Activated B cell treated with CpG ODN at 0.5 μM for 24 hours (primary cell): ENCODE results near the gene ATP8A2. TPM values are rescaled to one million over a fixed set of nuclear protein-coding genes. Genes with fewer than 3 reads are reported as not detected.
"Not testable (repeated sequence)": the region's sequence is repeated elsewhere in the genome, so short reads cannot be mapped to it uniquely, and the experiment has no call there.

ENCODE experiments used
- ATAC-seq: fragments of 200-7000 bp; cut with Tn5 transposase; one replicate; pipeline ENCODE4 v1.10.0; 2021; ENCODE audit warnings: low read depth, mild to moderate bottlenecking, moderate library complexity
- CTCF ChIA-PET: fragments of 350-600 bp; sonication (Branson Sonifier 250); formaldehyde crosslinking; loops from one replicate; lab custom pipeline; 2021; ENCODE audit warnings: antibody characterized with exemption; lab: Charles Lee
- POLR2A ChIA-PET: fragments of 350-600 bp; sonication (Branson Sonifier 250); formaldehyde crosslinking; loops from one replicate; lab custom pipeline; 2021; ENCODE audit warnings: antibody characterized with exemption; lab: Charles Lee
- DNase-seq: peaks from one replicate; pipeline ENCODE4 v3.0.0; 2022
- H3K27ac Mint-ChIP-seq: one replicate; pipeline ENCODE4 v1.8.0; 2020; ENCODE audit warnings: mixed read lengths
- H3K27me3 Mint-ChIP-seq: one replicate; pipeline ENCODE4 v1.8.0; 2021; ENCODE audit warnings: mixed read lengths
- H3K36me3 Mint-ChIP-seq: one replicate; pipeline ENCODE4 v1.8.0; 2021; ENCODE audit warnings: low read depth, mixed read lengths
- H3K4me1 Mint-ChIP-seq: one replicate; pipeline ENCODE4 v1.8.0; 2021; ENCODE audit warnings: mixed read lengths
- H3K4me3 Mint-ChIP-seq: one replicate; pipeline ENCODE4 v1.8.0; 2020; ENCODE audit warnings: mild to moderate bottlenecking, mixed read lengths
- H3K9me3 Mint-ChIP-seq: one replicate; pipeline ENCODE4 v1.8.0; 2020; ENCODE audit warnings: mixed read lengths
- intact Hi-C: fragments of 100-400 bp; cut with micrococcal nuclease; formaldehyde crosslinking; loops from one replicate; pipeline ENCODE4 v1.15.1; 2024
- total RNA-seq: library from RNA; stranded (reverse); gene quantifications from 2 replicates; pipeline ENCODE4 v1.2.3, GENCODE V29; 2022
- TF ChIP-seq, protein P1 (sequence below): fragments of 200-600 bp; IDR thresholded peaks from one replicate; pipeline ENCODE4 v1.8.0; 2022; ENCODE audit warnings: antibody characterized with exemption, mild to moderate bottlenecking

Gene ATP8A2
- total RNA-seq, 1 donor from 2014 or later: not detected

DNA sequence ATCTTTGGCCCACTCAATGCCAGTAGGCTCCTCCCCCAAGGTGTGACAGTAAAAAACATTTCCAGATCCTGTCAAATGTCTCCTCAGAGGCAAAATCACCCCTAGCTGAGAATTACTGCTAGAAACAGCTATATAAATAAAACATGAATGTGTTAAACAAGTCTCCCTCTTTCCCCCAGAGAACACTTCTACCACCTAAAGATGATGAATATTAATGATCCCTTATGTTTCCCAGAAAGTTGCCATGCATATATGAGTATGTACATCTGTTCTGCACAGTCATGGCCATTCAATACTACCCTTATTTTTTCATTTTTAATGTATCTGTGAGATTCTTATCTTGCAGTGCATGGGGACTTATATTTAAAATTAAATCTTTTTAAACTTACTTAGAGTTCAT, 450.0 kb downstream of the ATP8A2 start:
- no peak overlapping the region for H3K4me3 Mint-ChIP-seq
- CTCF ChIA-PET: no interaction called here
- intact Hi-C loops: loop anchor here (10.0 kb wide), 1 partner anchor 243 kb away; no protein-coding TSS in a partner anchor

DNA sequence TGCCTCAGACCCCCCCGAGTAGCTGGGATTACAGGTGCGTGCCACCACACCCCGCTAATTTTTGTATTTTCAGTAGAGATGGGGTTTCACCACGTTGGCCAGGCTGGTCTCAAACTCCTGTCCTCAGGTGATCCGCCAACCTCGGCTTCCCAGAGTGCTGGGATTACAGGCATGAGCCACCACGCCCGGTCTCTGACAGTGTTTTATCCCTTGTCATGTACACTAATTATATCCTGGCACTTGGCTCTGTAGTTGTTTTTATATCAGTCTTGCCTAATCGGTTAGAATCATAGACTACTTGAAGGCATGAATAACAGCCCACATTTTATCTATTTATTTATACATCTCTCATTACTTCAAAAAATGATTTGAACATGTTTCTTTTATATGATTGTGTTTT, 455.4 kb downstream of the ATP8A2 start:
- H3K36me3 Mint-ChIP-seq, H3K27ac Mint-ChIP-seq, H3K27me3 Mint-ChIP-seq, POLR2A ChIA-PET, H3K4me3 Mint-ChIP-seq, H3K9me3 Mint-ChIP-seq, H3K4me1 Mint-ChIP-seq, ATAC-seq, DNase-seq, CTCF ChIA-PET: not testable (repeated sequence)
- intact Hi-C loops: loop anchor here (10.0 kb wide), 1 partner anchor 238 kb away; no protein-coding TSS in a partner anchor

More for the DNA sequence above, 450.0 kb downstream of the ATP8A2 start:
- ATAC-seq (no peak), DNase-seq (no peak)
- H3K4me1 Mint-ChIP-seq: no peaks in the 10 kb centered on the region
- POLR2A ChIA-PET: no interaction called here
- TF ChIP-seq, protein P1, sequence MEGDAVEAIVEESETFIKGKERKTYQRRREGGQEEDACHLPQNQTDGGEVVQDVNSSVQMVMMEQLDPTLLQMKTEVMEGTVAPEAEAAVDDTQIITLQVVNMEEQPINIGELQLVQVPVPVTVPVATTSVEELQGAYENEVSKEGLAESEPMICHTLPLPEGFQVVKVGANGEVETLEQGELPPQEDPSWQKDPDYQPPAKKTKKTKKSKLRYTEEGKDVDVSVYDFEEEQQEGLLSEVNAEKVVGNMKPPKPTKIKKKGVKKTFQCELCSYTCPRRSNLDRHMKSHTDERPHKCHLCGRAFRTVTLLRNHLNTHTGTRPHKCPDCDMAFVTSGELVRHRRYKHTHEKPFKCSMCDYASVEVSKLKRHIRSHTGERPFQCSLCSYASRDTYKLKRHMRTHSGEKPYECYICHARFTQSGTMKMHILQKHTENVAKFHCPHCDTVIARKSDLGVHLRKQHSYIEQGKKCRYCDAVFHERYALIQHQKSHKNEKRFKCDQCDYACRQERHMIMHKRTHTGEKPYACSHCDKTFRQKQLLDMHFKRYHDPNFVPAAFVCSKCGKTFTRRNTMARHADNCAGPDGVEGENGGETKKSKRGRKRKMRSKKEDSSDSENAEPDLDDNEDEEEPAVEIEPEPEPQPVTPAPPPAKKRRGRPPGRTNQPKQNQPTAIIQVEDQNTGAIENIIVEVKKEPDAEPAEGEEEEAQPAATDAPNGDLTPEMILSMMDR: no peak
- H3K27me3 Mint-ChIP-seq: peaks cover 4% of the 10 kb centered on the region
- no peak overlapping the region for H3K27ac Mint-ChIP-seq
- peaks cover 8% of the 10 kb centered on the region for H3K9me3 Mint-ChIP-seq
- H3K36me3 Mint-ChIP-seq: no peaks in the 10 kb centered on the region

DNA sequence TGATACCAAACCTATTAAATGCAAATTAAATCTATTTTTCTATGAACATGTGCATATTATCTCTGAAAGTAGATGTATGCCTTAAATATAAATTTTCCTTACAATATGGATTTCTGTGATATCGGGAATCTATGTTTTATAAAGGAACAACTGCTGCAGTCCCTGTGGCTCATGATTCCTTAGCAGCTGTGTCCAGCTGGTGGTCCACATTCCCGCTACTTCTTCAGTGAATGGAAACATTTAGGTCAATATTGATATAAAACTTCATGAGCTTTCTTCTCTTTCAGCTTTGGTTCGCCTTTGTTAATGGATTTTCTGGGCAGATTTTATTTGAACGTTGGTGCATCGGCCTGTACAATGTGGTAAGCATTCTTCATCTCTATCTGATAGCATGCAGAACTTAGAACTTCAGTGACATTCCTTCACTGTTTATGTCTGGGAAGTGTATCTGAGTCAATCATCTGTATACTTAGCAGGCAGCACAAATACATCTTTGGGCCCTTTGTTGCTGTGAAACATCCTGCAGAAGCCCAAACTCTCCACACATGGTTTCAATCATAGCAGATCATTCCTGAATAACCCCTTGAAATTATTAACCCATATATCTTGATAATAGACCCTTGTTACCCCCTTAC, 456.2 kb downstream of the ATP8A2 start:
- DNase-seq (no peak), ATAC-seq (no peak)
- intact Hi-C loops: loop anchor here (10.0 kb wide), 1 partner anchor 237 kb away; no protein-coding TSS in a partner anchor
- Mint-ChIP-seq H3K4me3 (no peak overlapping the region), H3K9me3 (peaks cover 8% of the 10 kb centered on the region), H3K4me1 (no peaks in the 10 kb centered on the region), H3K27me3 (peaks cover 2% of the 10 kb centered on the region), H3K36me3 (no peaks in the 10 kb centered on the region), H3K27ac (no peak overlapping the region)
- TF ChIP-seq, protein P1: no peak
- CTCF ChIA-PET: no interaction called here
- POLR2A ChIA-PET: no interaction called here

DNA sequence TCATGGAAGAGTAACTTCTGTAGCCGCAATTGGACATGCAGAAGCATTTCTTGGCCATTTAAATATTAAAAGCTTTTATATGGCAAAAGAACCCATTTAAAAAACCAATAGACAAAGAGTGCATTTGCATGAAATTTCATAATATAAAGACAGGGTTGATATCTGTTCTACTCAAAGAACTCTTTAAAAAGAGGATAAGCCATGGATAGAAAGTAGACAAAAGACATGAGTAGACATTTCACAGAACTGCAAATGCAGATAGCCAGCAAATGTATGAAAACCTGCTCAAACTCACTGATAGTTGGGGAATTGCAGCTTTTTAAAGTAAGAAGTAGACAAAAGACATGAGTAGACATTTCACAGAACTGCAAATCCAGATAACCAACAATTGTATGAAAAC, 462.0 kb downstream of the ATP8A2 start:
- CTCF ChIA-PET: no interaction called here

DNA sequence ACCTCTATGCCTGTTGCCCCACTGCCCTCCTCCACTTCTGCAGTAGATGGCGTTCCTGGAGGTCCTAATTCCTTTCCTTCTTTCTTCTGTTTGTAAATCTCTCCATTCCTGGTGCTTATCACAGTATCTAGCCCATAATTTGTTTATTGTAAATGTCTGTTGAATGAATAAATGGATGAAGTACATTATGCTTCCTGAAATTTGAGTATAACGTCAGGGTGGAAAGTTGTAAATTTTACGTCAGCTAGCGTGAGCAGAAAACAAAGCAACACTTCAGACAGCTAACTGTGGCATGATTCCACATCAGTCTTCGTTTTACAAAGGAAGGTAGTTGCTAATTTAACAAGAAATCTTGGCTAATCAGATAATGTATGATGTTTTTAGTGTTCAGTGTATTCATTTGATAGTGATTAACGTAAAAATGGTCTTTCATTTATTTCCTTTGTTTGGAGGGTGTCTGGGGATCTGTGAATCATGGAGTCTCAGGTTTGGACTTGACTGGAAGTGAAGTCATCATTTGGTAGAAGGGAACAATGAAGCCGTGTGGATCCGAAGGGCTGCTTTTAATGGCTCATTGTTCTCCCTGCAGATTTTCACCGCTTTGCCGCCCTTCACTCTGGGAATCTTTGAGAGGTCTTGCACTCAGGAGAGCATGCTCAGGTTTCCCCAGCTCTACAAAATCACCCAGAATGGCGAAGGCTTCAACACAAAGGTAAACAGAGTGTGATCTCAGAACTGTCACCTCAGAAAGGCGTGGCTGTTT, 465.0 kb downstream of the ATP8A2 start:
- Mint-ChIP-seq H3K27ac (no peak overlapping the region), H3K27me3 (peaks cover 3% of the 10 kb centered on the region), H3K4me3 (no peak overlapping the region), H3K36me3 (no peaks in the 10 kb centered on the region), H3K4me1 (no peaks in the 10 kb centered on the region), H3K9me3 (peaks cover 3% of the 10 kb centered on the region)
- ATAC-seq: no peak
- CTCF ChIA-PET: no interaction called here
- TF ChIP-seq, protein P1: no peak
- POLR2A ChIA-PET: no interaction called here
- no peak for DNase-seq
- intact Hi-C loops: no loop called here

More for the DNA sequence above, 462.0 kb downstream of the ATP8A2 start:
- no peak for ATAC-seq
- no peaks in the 10 kb centered on the region for H3K36me3 Mint-ChIP-seq
- no peak overlapping the region for H3K4me3 Mint-ChIP-seq
- no peak overlapping the region for H3K27ac Mint-ChIP-seq
- POLR2A ChIA-PET: no interaction called here
- intact Hi-C loops: no loop called here
- no peaks in the 10 kb centered on the region for H3K9me3 Mint-ChIP-seq
- DNase-seq: no peak
- TF ChIP-seq, protein P1: no peak
- H3K27me3 Mint-ChIP-seq: no peaks in the 10 kb centered on the region
- no peaks in the 10 kb centered on the region for H3K4me1 Mint-ChIP-seq
